Ishikawa (cell line): ENCODE data around the gene PRR35.

Source experiments
- CEBPB ChIP-seq: IDR thresholded peaks from 2 replicates; pipeline ENCODE4 v1.6.1; 2012
- CREB1 ChIP-seq: IDR thresholded peaks from 2 replicates; pipeline ENCODE4 v1.6.1; 2012; ENCODE audit warnings: low read depth
- EGR1 ChIP-seq: IDR thresholded peaks from 2 replicates; pipeline ENCODE4 v1.6.1; 2012
- EP300 ChIP-seq: IDR thresholded peaks from 2 replicates; pipeline ENCODE4 v1.6.1; 2012; ENCODE audit warnings: borderline replicate concordance
- FOXM1 ChIP-seq: IDR thresholded peaks from 2 replicates; pipeline ENCODE4 v1.6.1; 2012; ENCODE audit warnings: low read depth, borderline replicate concordance
- NFIC ChIP-seq: IDR thresholded peaks from 2 replicates; pipeline ENCODE4 v1.6.1; 2012
- RAD21 ChIP-seq: IDR thresholded peaks from 2 replicates; pipeline ENCODE4 v1.6.1; 2012; ENCODE audit warnings: low read depth
- TAF1 ChIP-seq: IDR thresholded peaks from 2 replicates; pipeline ENCODE4 v1.6.1; 2012; ENCODE audit warnings: low read depth, mild to moderate bottlenecking
- TCF12 ChIP-seq: IDR thresholded peaks from 2 replicates; pipeline ENCODE4 v1.6.1; 2012; ENCODE audit warnings: low read depth
- TEAD4 ChIP-seq: IDR thresholded peaks from 2 replicates; pipeline ENCODE4 v1.6.1; 2012
- YY1 ChIP-seq: IDR thresholded peaks from 2 replicates; pipeline ENCODE4 v1.6.1; 2012; ENCODE audit warnings: low read depth
- ZBTB7A ChIP-seq: IDR thresholded peaks from 2 replicates; pipeline ENCODE4 v1.6.1; 2012; ENCODE audit warnings: low read depth
- TF ChIP-seq, protein P1 (sequence below): IDR thresholded peaks from 2 replicates; pipeline ENCODE4 v1.6.1; 2012
- TF ChIP-seq, protein P2 (sequence below): IDR thresholded peaks from 2 replicates; pipeline ENCODE4 v1.6.1; 2012
- TF ChIP-seq, protein P3 (sequence below): IDR thresholded peaks from 2 replicates; pipeline ENCODE4 v1.6.1; 2012; ENCODE audit warnings: low read depth, mild to moderate bottlenecking

PRR35 gene

DNA sequence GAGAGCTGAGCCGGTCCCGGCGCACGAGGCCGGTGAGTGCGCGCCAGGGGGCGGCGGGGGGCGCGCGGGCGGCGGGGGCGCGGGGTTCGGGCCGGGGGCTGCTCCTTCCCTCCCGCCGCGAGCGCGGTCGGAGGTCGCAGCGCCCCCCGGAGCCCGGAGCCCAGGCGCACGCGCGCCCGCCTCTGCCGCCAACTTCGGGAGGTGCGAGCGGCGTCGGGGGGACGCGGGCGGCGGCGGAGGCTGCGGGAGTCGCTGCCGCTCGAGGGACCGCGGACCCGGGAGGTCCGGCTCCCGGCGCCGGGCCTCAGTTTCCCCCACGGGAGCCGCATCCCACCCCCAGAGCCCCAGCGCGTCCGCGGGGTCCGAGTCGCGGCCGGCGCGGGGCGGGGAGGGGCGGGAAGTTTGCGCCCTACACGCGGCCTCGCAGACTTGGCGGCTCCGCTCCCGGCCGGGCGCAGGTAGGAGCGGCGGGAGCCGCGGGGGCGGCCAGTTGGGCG lies at the start of gene PRR35:
TSS of gene PRR35 (plus strand) at position 191 of the 497 bp plus-strand sequence. CDS start 2,901 bp downstream, outside the sequence.
- TF ChIP-seq CREB1 (no peak), NFIC (no peak), ZBTB7A (no peak), CEBPB (no peak), TAF1 (no peak), FOXM1 (no peak), YY1 (no peak)
- TF ChIP-seq, protein P1, sequence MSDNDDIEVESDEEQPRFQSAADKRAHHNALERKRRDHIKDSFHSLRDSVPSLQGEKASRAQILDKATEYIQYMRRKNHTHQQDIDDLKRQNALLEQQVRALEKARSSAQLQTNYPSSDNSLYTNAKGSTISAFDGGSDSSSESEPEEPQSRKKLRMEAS, result no peak

DNA sequence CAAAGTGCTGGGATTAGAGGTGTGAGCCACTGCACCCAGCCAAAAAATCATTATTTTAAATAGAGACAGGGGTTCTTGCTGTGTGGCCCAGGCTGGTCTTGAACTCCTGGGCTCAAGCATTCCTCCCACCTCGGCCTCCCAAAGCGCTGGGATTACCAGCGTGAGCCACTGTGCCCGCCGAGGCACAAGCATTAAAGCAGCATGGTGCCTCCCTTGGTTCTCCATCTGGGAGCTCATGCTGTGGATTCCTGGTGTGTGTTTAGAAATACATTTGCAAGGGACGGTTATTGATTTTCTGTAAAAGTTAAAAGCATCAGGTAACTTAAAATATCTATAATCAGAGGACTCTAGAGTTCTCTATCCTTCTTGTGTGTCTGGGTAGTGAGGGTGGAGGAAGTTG lies 47.4 kb upstream of the PRR35 start:
- TF ChIP-seq TCF12 (no peak), CREB1 (no peak), RAD21 (no peak), YY1 (no peak), CEBPB (no peak), TAF1 (no peak), EGR1 (no peak), ZBTB7A (no peak), FOXM1 (no peak), EP300 (no peak), NFIC (no peak), TEAD4 (no peak)
- TF ChIP-seq, protein P2, sequence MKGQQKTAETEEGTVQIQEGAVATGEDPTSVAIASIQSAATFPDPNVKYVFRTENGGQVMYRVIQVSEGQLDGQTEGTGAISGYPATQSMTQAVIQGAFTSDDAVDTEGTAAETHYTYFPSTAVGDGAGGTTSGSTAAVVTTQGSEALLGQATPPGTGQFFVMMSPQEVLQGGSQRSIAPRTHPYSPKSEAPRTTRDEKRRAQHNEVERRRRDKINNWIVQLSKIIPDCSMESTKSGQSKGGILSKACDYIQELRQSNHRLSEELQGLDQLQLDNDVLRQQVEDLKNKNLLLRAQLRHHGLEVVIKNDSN, result no peak
- TF ChIP-seq, protein P1, result no peak
- TF ChIP-seq, protein P3, sequence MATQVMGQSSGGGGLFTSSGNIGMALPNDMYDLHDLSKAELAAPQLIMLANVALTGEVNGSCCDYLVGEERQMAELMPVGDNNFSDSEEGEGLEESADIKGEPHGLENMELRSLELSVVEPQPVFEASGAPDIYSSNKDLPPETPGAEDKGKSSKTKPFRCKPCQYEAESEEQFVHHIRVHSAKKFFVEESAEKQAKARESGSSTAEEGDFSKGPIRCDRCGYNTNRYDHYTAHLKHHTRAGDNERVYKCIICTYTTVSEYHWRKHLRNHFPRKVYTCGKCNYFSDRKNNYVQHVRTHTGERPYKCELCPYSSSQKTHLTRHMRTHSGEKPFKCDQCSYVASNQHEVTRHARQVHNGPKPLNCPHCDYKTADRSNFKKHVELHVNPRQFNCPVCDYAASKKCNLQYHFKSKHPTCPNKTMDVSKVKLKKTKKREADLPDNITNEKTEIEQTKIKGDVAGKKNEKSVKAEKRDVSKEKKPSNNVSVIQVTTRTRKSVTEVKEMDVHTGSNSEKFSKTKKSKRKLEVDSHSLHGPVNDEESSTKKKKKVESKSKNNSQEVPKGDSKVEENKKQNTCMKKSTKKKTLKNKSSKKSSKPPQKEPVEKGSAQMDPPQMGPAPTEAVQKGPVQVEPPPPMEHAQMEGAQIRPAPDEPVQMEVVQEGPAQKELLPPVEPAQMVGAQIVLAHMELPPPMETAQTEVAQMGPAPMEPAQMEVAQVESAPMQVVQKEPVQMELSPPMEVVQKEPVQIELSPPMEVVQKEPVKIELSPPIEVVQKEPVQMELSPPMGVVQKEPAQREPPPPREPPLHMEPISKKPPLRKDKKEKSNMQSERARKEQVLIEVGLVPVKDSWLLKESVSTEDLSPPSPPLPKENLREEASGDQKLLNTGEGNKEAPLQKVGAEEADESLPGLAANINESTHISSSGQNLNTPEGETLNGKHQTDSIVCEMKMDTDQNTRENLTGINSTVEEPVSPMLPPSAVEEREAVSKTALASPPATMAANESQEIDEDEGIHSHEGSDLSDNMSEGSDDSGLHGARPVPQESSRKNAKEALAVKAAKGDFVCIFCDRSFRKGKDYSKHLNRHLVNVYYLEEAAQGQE, result no peak

DNA sequence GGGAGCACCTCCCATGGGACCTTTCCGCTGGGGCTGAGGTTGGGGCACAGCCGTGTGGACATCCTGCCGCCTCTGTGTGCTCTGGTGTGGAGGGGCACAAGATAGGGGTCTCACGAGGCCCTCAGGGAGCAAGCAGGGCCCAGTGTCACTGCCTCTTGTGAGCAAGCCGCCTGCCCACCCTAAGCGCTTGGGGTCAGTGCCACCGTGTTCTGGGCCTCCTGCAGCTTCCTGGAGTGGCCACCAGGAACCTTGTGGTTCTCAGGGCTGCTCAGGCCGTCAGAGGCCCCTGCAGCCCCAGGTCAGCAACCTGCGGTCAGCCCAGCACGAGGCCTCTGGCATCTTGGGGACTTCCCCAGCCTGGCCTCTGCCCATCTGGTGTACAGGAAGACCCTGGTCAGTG lies 46.2 kb upstream of the PRR35 start:
- TF ChIP-seq CEBPB, result no peak
- TF ChIP-seq EP300, result no peak
- no peak for TF ChIP-seq RAD21
- no peak for TF ChIP-seq TAF1
- no peak for TF ChIP-seq TEAD4
- TF ChIP-seq CREB1, result no peak
- TF ChIP-seq, protein P3, result no peak
- TF ChIP-seq TCF12, result no peak

DNA sequence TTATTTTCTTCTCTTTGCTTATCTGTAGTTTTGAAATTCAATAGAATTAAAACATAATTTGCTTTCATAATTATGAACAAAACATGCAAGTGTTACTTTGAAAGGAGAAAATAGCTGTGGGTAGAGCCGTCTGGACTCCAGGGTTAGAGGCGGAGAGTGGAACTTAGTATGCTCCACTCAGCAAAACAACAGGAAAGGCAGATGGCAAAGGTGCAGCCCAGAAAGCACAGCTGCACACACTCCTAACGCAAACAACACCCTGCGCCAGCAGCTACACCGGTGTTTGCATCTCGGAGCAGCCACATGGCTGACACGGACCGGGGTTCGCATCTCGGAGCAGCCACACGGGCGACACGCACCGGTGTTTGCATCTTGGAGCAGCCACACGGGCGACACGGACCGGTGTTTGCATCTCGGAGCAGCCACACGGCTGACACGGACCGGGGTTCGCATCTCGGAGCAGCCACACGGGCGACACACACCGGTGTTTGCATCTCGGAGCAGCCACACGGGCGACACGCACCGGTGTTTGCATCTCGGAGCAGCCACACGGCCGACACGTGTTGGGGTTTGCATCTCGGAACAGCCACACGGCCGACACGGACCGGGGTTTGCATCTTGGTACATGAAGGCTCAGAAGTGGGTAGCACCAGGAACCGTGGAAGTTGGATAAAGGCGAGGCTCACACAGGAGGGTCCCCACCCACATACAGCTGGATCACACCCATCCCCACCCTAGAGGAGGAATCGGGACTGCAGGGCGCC lies 44.8 kb upstream of the PRR35 start:
- TF ChIP-seq, protein P2, result no peak
- TF ChIP-seq ZBTB7A, result no peak
- TF ChIP-seq, protein P3, result no peak
- no peak for TF ChIP-seq TCF12
- no peak for TF ChIP-seq TAF1
- no peak for TF ChIP-seq FOXM1
- TF ChIP-seq EP300, result no peak
- TF ChIP-seq, protein P1, result no peak
- TF ChIP-seq YY1, result no peak
- TF ChIP-seq CREB1, result no peak
- TF ChIP-seq NFIC, result no peak
- TF ChIP-seq EGR1, result no peak
- no peak for TF ChIP-seq CEBPB
- TF ChIP-seq RAD21, result no peak
